SK-N-SH treated with all-trans-retinoic acid at 6 μM for 48 hours (cell line): ENCODE results near the gene XPC.

ENCODE experiments used
- ATAC-seq: fragments of 200-7000 bp; cut with Tn5 transposase; 3 replicates; pipeline ENCODE4 v1.9.1; 2020; ENCODE audit warnings: mild to moderate bottlenecking, moderate library complexity
- BACH2 ChIP-seq: fragments of 250-450 bp; sonication (Bioruptor Pico); IDR thresholded peaks from 2 replicates; pipeline ENCODE4 v1.9.0; 2021; ENCODE audit warnings: mild to moderate bottlenecking, borderline replicate concordance
- CSDC2 ChIP-seq: fragments of 250-450 bp; sonication (Bioruptor Pico); IDR thresholded peaks from 2 replicates; pipeline ENCODE4 v1.5.0; 2020; ENCODE audit warnings: mild to moderate bottlenecking, moderate library complexity
- CSRNP3 ChIP-seq: fragments of 250-450 bp; sonication (Bioruptor Pico); IDR thresholded peaks from 2 replicates; pipeline ENCODE4 v1.5.1; 2021; ENCODE audit warnings: mild to moderate bottlenecking, moderate library complexity
- ESRRG ChIP-seq: fragments of 250-450 bp; sonication (Bioruptor Pico); IDR thresholded peaks from 2 replicates; pipeline ENCODE4 v1.6.1; 2021; ENCODE audit warnings: mild to moderate bottlenecking
- GLIS3 ChIP-seq: fragments of 250-450 bp; sonication (Bioruptor Pico); IDR thresholded peaks from 2 replicates; pipeline ENCODE4 v1.5.0; 2020; ENCODE audit warnings: mild to moderate bottlenecking, moderate library complexity
- ISL1 ChIP-seq: fragments of 250-450 bp; sonication (Bioruptor Pico); IDR thresholded peaks from 2 replicates; pipeline ENCODE4 v2.1.2; 2022; ENCODE audit warnings: mild to moderate bottlenecking, moderate library complexity
- OSR1 ChIP-seq: fragments of 250-450 bp; sonication (Bioruptor Pico); IDR thresholded peaks from 2 replicates; pipeline ENCODE4 v1.8.0; 2022; ENCODE audit warnings: moderate library complexity, mild to moderate bottlenecking, inconsistent platforms
- PATZ1 ChIP-seq: fragments of 250-450 bp; sonication (Bioruptor Pico); IDR thresholded peaks from 2 replicates; pipeline ENCODE4 v1.8.0; 2020; ENCODE audit warnings: mild to moderate bottlenecking, moderate library complexity, borderline replicate concordance
- PPARA ChIP-seq: fragments of 250-450 bp; sonication (Bioruptor Pico); IDR thresholded peaks from 2 replicates; pipeline ENCODE4 v1.5.0; 2020; ENCODE audit warnings: mild to moderate bottlenecking, borderline replicate concordance
- RARB ChIP-seq: fragments of 250-450 bp; sonication (Bioruptor Pico); IDR thresholded peaks from 2 replicates; pipeline ENCODE4 v1.8.0; 2021; ENCODE audit warnings: mild to moderate bottlenecking, moderate library complexity
- SNAI2 ChIP-seq: fragments of 250-450 bp; sonication (Bioruptor Pico); IDR thresholded peaks from 2 replicates; pipeline ENCODE4 v1.5.0; 2020; ENCODE audit warnings: mild to moderate bottlenecking, moderate library complexity
- TCF4 ChIP-seq: fragments of 250-450 bp; sonication (Bioruptor Pico); IDR thresholded peaks from 2 replicates; pipeline ENCODE4 v1.8.0; 2021; ENCODE audit warnings: mild to moderate bottlenecking, moderate library complexity, borderline replicate concordance
- TOX ChIP-seq: fragments of 250-450 bp; sonication (Bioruptor Pico); IDR thresholded peaks from 2 replicates; pipeline ENCODE4 v1.8.0; 2021; ENCODE audit warnings: mild to moderate bottlenecking, moderate library complexity, borderline replicate concordance
- ZC3H10 ChIP-seq: fragments of 250-450 bp; sonication (Bioruptor Pico); IDR thresholded peaks from 2 replicates; pipeline ENCODE4 v1.5.1; 2021; ENCODE audit warnings: mild to moderate bottlenecking, moderate library complexity
- ZFP3 ChIP-seq: fragments of 250-450 bp; sonication (Bioruptor Pico); IDR thresholded peaks from 2 replicates; pipeline ENCODE4 v1.5.0; 2020; ENCODE audit warnings: mild to moderate bottlenecking, moderate library complexity
- ZNF565 ChIP-seq: fragments of 450-650 bp; formaldehyde crosslinking; conservative IDR thresholded peaks from 2 replicates; pipeline ENCODE4 v1.5.0; 2020; ENCODE audit warnings: low read depth, mild to moderate bottlenecking, moderate library complexity
- ZNF70 ChIP-seq: fragments of 450-650 bp; formaldehyde crosslinking; IDR thresholded peaks from 2 replicates; pipeline ENCODE4 v1.5.0; 2020; ENCODE audit warnings: mild to moderate bottlenecking, moderate library complexity
- ZNF8 ChIP-seq: fragments of 450-650 bp; formaldehyde crosslinking; IDR thresholded peaks from 2 replicates; pipeline ENCODE4 v1.5.0; 2020; ENCODE audit warnings: mild to moderate bottlenecking, moderate library complexity
- TF ChIP-seq, protein P1 (sequence below): fragments of 250-450 bp; sonication (Bioruptor Pico); IDR thresholded peaks from 2 replicates; pipeline ENCODE4 v1.5.1; 2020; ENCODE audit warnings: low read depth, mild to moderate bottlenecking, moderate library complexity
- TF ChIP-seq, protein P2 (sequence below): fragments of 250-450 bp; sonication (Bioruptor Pico); IDR thresholded peaks from 2 replicates; pipeline ENCODE4 v1.5.0; 2020; ENCODE audit warnings: mild to moderate bottlenecking, moderate library complexity

The XPC gene

DNA sequence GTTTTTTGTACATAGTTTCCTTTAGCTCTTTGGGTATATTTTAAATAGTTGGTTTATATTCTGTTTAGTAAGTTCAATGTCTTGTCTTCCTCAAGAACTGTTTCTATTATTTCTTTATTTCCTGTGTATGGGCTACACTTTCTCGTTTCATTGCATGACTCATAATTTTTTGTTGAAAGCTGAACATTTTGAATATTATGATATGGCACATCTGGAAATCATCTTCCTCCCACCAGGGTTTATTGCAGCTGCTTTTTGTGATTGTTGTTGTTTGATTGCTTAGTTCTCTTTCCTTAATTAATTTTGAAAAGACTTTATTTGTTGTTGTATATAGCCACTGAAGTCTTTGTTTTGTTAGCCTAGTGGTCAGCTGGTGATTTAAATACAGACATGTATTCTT is 44.1 kb upstream of the XPC start:
- ATAC-seq: no peak
- TF ChIP-seq ZNF8 (CRISPR knock-in tag) (no peak), ZNF565 (CRISPR knock-in tag) (no peak), SNAI2 (CRISPR knock-in tag) (no peak), BACH2 (no peak), ZNF70 (CRISPR knock-in tag) (no peak), TOX (CRISPR knock-in tag) (no peak), ESRRG (no peak), CSRNP3 (CRISPR knock-in tag) (no peak), PATZ1 (CRISPR knock-in tag) (no peak), RARB (no peak), TCF4 (CRISPR knock-in tag) (no peak), ZC3H10 (CRISPR knock-in tag) (no peak), GLIS3 (CRISPR knock-in tag) (no peak), PPARA (no peak), OSR1 (no peak), ISL1 (CRISPR knock-in tag) (no peak)
- TF ChIP-seq, protein P1, sequence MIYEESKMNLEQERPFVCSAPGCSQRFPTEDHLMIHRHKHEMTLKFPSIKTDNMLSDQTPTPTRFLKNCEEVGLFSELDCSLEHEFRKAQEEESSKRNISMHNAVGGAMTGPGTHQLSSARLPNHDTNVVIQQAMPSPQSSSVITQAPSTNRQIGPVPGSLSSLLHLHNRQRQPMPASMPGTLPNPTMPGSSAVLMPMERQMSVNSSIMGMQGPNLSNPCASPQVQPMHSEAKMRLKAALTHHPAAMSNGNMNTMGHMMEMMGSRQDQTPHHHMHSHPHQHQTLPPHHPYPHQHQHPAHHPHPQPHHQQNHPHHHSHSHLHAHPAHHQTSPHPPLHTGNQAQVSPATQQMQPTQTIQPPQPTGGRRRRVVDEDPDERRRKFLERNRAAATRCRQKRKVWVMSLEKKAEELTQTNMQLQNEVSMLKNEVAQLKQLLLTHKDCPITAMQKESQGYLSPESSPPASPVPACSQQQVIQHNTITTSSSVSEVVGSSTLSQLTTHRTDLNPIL (CRISPR knock-in tag): no peak
- TF ChIP-seq, all 23 proteins: peak for 0

DNA sequence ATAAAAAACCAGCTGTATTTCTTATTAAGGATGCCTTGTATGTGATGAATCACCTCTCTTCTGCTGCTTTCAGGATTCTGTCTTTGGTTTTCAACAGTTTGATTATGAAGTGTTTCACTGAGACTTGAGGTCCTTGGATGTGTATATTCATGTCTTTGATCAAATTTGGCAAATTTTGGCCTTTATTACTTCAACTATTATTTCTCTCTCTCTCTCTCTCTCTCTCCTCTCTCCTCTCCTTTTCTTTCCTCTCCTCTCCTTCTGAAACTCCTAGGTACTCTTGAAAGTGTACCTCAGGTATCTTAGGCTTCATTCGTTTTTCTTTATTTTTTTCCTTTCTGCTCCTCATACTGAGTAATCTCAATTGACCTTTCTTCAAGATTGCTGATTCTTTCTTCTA is 43.5 kb upstream of the XPC start:
- TF ChIP-seq ZFP3 (CRISPR knock-in tag) (no peak), OSR1 (no peak), GLIS3 (CRISPR knock-in tag) (no peak), TOX (CRISPR knock-in tag) (no peak), ZNF70 (CRISPR knock-in tag) (no peak), ZNF565 (CRISPR knock-in tag) (no peak), ZC3H10 (CRISPR knock-in tag) (no peak), BACH2 (no peak), ZNF8 (CRISPR knock-in tag) (no peak), PPARA (no peak), SNAI2 (CRISPR knock-in tag) (no peak)
- TF ChIP-seq, protein P2, sequence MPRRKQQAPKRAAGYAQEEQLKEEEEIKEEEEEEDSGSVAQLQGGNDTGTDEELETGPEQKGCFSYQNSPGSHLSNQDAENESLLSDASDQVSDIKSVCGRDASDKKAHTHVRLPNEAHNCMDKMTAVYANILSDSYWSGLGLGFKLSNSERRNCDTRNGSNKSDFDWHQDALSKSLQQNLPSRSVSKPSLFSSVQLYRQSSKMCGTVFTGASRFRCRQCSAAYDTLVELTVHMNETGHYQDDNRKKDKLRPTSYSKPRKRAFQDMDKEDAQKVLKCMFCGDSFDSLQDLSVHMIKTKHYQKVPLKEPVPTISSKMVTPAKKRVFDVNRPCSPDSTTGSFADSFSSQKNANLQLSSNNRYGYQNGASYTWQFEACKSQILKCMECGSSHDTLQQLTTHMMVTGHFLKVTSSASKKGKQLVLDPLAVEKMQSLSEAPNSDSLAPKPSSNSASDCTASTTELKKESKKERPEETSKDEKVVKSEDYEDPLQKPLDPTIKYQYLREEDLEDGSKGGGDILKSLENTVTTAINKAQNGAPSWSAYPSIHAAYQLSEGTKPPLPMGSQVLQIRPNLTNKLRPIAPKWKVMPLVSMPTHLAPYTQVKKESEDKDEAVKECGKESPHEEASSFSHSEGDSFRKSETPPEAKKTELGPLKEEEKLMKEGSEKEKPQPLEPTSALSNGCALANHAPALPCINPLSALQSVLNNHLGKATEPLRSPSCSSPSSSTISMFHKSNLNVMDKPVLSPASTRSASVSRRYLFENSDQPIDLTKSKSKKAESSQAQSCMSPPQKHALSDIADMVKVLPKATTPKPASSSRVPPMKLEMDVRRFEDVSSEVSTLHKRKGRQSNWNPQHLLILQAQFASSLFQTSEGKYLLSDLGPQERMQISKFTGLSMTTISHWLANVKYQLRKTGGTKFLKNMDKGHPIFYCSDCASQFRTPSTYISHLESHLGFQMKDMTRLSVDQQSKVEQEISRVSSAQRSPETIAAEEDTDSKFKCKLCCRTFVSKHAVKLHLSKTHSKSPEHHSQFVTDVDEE (CRISPR knock-in tag): no peak
- TF ChIP-seq, protein P1 (CRISPR knock-in tag): no peak
- ATAC-seq: no peak

DNA sequence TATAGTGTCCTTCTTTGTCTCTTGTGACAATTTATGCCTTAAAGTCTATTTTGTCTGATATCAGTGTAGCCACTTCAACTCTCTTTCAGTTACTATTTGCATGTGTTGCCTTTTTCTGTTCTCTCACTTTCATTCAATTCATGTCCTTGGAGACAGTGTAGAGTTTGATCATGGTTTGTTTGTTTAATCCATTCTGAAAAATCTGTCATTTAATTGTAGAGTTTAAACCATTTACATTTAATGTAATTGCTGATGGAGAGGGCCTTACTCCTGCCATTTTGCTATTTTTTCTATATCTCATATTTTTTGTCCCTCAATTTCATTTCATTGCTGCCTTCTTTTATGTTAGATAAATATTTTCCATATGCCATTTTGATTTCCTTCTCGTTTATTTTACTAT is 42.5 kb upstream of the XPC start:
- ATAC-seq: no peak
- TF ChIP-seq PPARA (no peak), ESRRG (no peak), GLIS3 (CRISPR knock-in tag) (no peak), ZNF70 (CRISPR knock-in tag) (no peak)
- TF ChIP-seq, all 23 proteins: peak for 0

DNA sequence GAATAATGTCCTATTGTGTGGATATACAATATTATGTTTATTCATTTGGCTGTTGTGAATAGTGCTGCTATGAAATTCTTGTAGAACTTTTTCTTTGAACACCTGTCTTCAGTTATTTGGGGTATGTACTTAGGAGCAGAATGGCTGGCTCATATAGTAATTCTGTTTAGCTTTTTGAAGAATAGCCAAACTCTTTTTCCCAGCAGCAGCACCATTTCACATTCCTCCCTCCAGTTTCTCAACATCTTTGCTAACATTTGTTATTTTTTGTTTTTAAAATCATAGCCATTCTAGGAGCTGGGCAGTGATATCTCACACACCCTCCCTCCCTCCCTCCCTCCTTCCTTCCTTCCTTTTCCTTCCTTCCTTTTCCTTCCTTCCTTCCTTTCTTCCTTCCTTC is 40.0 kb upstream of the XPC start:
- ATAC-seq: no peak
- no peak for TF ChIP-seq CSDC2 (CRISPR knock-in tag)
